Myocyte (in vitro differentiated cells): ENCODE results near the gene TEAD1. TPM values are rescaled to one million over a fixed set of nuclear protein-coding genes. Genes with fewer than 3 reads are reported as not detected.

ENCODE experiments used
- DNase-seq: peaks from one replicate; pipeline ENCODE4 v3.0.0-alpha.2; 2012; ENCODE audit warnings: low read depth
- total RNA-seq: library from RNA; depleted of rRNA; stranded (reverse); fragments of >200 nt; gene quantifications from 2 replicates; pipeline ENCODE4 v1.2.3, GENCODE V29; 2014

The TEAD1 gene
- total RNA-seq, 1 donor from 2014 or later = 136 TPM

DNA sequence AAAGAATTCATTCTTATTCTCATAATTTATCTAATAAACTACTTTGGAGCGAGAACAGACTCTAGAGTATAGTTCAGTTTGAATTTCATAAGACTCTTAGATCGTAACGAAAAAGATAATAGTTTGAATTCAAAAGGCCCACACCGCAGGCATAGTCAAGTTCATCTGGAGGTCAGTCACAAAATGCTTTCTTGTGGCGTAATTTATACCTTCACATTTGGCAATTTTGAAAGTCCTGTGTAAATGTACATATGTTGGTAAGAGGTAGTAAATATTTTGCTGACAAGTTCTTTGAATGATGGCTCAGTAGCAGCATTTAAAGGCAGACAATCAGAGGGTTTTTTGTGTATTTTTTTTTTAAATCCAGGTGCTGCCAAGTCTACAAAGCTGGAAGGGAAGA, 88.1 kb downstream of the TEAD1 start:
- DNase-seq = no peak

DNA sequence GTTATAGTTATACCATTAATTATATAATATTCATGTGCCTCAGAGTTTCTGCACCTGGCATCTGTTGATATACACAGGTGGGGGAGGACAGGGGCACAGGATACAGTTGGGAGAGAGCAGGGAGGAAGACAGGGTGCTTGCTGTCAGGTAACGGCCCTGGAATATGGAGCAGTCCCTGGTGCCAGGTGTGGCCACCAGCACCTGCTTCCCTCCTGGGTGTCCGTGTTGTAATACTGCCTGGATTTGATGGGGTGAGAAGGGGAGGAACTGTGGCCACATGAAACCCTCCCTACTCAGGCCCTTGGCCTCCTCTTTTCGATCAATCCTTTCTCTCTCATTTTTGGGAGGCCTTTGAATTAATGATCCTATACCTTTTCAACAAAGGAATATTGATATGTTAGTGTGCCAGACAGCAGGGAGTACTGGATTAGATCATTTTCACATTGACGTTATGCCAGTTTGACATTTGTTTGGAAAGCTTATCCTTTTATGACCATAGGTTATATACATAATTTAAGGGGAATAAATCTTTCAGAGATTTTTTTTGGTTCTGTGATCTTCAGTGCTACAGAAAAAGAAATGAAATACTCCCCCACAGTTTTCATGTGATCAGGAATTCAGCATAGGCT, 88.6 kb downstream of the TEAD1 start:
- no peak for DNase-seq

DNA sequence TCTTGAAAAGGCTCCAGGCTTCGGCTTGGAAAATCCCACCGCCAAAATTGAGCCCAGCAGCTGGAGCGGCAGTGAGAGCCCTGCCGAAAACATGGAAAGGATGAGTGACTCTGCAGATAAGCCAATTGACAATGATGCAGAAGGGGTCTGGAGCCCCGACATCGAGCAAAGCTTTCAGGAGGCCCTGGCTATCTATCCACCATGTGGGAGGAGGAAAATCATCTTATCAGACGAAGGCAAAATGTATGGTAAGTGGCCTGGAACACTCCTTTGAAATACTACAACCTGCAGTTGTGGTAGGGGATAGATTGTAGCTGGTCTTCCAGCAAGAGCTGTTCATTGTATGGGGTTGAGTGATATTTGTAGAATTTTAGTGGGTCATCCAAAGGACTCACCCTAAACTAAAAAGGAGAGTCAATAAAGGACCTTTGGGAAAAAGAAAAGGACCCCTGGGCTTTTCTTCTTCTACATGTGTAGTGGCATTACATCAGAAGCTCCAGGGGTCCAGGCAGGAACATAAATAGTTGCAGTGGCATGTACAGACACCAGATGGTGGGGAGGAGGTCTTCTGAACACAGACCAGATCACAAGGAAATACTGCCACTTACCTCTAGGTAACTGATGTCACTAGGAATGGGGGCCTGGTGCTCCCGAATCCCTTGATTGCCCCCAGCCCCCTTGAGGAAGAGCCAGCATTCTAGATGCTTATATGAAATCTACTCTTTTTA, 90.1 kb downstream of the TEAD1 start:
- DNase-seq = no peak

DNA sequence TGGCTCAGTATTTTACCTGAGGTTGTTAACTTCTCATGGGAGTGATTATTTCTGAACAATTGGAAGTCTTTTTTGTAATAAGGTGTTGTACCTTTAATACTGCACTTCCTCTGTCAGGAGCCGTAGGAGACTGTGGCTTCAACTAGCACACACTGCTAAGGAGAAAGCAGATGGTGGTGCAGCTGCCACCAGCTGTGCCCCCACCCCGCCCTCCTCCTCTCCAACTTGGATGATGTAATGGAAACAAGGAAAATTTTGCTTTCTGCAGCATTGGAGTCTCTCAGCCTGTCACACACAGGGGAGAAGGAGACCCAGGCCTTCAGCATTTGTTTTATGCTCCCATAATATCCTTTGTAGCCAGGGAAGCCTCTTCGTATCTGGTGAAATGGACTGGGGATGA, 91.2 kb downstream of the TEAD1 start:
- DNase-seq = peak; percentile 87

DNA sequence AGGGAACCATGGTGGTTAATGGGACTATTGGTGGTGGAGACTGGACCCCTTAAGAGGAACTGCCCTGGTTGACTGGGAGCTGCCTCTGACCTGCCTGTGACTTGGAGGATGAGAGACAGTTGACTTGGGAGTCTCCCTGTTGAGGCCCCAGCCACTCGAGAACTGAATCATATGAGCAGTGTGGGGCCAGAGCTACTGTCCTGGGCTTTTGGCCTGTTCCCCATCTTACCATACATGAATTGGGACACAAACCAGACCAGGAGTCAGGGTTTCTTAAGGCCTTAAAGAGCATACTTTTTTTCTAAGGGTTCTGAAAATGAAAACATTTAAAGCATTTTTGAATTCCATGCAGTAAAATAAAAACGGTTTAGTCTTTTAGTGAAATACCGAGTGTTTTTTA, 92.8 kb downstream of the TEAD1 start:
- peak; percentile 53 for DNase-seq

DNA sequence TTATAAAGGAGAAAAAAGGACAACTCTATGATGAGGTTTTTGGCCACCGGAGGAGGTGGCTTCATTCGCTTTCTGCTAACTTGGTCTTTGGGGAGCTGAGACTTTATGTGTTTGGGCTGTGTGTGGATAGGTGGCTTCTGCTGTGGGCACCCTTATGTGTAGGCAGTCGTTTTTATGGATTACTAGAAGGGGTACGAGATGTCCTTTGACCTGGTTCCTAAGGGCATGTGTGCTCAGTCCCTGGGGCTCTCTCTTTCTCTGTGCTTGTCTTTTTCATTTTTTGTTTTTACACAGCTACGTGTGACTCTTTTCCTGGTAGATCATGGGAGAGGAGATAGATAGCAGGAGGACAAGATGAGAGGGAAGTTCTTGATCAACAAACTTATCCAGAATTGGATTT, 93.4 kb downstream of the TEAD1 start:
- DNase-seq = no peak

DNA sequence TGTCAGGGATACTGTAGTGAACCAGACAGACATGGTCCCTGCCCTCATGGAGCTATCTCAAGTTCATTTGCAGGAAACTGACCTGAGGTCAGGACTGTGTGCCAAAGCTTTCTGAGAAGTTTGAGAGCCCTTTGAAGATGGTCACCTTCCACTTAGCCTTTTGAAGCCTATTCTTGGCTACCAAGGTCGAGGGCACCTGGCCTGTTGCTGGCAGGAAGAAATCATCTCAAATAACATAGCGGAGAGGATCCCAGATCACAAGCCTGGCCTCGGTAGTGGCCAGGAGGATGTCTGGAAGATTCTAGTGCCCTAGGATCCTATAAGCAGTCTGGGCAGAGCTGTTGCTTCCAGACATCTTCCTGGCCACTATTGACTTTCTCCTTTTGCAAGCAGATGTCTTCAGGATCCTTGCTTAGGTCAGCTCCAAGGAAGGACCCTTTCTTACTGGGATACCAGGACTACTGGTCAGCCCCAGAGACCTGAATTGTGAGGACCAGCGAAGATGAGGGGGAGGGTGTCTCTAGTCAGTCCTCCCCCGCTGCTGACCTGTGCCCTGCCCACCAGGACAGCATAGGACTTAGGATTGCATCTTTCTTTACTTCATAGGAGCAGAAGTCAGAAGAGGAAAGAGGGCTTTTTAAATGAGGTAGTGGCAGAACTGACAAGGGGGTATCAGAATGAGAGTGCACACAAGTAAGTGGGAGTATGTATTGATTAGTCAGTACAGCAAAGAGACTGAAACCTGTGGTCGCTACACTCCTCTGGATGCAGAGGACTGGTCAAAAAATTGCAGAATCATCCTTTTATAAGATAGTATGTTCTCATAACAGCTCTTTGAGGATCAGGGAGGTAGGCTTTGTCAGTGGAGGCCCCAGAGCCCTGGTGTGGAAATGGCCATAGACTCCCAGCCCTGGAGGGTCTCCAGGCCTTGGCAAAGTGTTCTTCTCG, 94.8 kb downstream of the TEAD1 start:
- DNase-seq = no peak

DNA sequence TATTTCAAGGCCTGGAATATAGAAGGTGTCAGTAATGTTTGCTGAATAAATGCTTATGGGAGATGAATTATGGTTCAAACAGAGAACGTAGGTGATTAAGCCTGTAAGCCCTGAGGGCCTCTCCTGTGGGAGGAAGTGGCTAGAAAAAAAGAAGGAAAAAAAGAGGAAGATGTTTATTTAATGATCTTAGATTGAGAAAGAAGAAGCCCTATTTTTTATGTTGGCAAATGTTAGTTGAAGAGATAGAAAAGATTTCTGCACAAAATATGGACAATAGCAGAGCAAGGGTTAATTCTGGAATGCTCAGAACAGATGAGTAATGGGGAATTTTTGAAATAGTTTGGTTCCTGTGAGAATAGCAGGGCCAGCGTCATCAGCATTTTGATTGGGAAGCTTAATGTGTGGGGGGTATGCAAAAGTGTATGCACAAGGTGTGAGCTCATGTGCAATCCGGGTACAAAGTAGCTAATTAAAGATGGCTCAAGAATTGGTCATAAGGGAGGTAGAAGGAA, 95.7 kb downstream of the TEAD1 start:
- DNase-seq = no peak

DNA sequence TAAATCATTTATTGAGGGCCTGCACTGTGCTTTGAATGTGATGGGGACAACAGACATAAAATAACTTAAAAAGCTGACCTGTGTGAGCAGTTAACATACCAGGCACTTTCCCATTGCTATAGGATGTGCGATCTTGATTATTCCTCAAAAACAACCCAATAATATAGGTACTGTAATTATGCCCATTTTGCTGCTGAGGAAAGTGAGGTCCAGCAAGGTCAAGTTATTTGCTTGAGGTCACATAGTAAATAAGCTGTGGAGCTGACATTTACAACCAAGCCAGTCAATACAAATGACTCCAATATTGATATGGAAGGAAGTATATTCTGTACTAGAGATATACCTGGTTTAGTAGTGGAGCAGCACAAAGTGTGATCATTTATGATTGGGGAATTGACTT, 96.2 kb downstream of the TEAD1 start:
- DNase-seq = no peak

DNA sequence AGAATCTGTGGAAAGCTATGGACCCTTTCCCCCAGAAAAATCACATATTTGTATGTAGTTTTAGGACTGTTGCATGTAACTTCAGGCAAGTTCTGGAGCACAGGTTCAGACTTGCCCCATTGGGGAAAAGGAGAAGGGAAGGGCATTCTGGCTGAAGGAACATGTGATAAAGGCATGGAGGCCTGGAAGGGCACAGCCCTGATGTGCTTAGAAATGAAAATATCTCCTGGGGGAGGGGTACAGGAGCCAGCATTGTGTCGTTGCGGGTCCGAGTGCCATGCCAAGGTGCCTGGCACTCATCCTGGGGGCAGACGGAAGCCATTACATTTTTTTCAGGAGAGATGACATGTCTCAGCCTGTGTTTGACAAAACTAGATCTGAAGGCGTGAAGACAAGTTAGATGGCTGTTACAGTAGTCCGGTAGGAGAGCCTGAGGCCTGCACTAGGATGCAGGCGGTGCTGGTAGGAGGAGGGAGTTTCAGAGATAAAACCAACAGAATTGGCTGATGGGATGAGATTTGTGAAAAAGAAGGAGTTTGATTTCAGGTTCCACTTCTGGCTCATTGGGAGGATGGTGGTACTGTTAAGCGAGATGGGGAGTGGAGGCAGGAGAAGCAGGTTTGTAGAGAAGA, 96.9 kb downstream of the TEAD1 start:
- no peak for DNase-seq

DNA sequence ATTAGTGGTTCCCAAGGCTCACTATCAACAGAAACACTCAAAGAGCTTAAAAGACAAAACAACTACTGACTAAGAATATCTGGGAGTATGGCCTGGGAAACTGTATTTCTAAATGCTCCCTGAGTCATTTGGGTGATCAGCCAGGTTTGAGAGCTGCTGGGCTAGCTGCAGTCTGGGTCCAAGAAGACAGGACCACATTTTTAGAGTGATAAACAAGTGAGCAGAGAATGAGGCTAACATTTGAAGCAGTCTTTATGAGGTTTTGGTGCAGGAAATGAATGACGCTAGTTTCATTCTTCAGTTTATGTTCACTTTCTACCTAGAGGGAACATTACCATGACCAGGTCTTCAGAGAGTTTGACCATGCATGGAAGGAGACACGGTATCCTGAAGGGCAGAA, 97.7 kb downstream of the TEAD1 start:
- no peak for DNase-seq

DNA sequence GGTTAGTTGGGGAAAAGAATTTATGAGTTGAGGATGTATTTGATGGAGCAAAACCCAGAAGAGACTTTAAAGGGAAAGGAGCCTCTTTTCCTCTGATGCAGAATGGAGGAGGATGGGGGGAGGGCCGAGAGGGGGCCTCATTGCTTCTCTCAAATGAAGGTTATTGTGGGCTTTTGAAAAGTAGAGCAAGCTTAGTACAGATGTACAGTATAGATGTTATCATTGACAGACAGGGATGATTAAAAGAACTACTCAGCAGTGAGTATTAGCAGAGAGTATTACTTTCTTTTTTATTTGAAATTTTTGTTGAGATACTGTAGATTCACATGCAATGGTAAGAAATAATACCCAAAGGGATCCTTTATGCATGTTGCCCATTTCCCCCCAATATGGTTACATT, 98.1 kb downstream of the TEAD1 start:
- DNase-seq = no peak

DNA sequence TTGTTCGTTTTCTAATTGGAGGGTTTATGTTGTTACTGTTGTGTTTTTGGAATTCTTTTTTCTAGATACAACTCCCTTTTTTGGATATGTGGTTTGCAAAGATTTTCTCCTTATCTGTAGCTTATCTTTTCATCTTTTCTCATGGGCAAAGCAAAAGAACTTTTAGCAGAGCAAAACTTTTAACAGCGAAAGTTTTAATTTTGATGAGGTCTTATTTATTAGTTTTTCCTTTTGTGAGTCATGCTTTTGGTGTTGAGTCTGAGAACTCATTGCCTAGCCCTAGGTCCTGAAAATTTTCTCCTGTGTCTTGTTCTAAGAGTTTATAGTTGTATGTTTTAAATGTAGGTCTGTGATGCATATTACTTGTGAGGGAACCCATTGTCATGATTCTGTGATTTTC, 99.4 kb downstream of the TEAD1 start:
- no peak for DNase-seq

DNA sequence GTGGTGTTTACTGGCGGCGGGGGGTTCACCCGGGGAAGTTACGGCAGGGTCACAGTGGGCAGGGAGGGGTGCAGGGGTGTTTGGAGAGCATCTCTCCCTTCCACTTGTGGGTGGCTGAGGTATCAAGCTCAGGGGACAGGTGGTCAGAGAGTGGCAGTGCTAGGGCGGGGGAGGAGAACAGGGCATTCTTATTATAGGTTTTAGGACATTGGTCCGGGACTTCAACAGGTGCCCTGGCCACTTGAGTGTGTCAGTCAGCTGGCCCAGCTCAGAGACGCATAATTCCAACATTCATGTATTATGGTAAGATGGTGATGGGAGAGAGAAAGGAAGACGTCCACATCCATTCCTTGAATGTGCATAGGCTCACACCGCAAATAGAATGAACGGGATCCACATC, 101.7 kb downstream of the TEAD1 start:
- DNase-seq = peak; percentile 88

DNA sequence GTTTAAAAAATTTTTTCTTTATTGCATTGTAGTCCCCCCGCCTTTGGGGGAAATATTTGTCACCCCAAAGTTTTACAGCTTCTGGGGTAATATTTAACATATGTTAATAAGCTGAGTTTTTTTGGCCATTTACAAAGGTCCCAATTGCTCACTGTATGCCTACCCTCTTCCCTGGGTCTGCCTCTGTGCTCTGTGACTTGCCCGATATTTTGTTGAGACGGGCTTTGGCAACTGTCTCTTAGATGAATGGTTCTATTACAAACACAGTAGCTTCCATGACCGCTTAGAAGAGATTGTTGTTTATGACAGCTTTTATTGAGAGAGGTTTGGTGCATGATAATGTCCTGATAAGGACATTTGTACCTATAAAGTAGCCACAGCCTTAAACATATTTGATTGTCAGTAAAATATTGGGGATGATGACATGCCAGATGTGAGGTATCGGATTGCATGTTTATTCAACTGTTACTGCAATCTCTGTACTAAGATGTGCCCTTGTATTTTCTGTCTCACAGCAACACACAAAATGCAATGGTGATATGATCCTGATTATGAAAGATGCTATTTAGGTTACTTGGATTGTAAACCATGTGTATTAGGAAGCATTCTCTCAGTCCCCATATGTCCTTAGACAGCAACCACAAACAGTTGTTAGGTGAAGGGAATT, 103.1 kb downstream of the TEAD1 start:
- DNase-seq = peak; percentile 73

DNA sequence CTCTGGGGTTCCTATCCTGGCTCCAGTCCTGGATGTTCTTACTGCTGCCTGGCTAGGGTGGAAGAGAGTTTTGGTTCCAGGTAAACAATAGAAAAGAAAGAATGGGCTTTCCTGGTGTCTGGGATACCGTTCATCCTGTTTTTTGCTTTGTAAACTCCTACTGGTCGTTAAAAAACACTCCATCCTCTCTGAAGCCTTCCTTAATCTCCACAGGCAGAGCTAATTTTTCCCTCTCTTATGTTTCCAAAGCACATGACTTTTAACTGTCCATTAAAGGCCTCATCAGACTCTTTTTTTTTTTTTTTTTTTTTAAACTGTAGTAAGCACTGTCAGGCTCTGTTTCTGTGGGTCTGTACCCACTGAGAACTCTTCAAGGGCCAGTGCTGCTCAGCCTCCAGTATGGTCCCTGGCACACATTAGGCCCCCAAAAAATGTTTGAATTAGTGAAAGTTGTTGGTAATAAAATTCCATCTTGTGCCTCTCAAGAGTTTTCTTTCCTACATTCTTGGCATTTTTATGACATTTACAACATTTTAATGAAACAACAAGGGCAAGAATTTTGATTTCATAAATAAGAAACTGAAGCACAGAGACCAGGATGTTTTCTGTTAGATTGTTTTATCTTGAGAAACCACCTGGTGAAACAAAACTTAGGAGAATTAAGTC, 104.2 kb downstream of the TEAD1 start:
- DNase-seq = no peak

DNA sequence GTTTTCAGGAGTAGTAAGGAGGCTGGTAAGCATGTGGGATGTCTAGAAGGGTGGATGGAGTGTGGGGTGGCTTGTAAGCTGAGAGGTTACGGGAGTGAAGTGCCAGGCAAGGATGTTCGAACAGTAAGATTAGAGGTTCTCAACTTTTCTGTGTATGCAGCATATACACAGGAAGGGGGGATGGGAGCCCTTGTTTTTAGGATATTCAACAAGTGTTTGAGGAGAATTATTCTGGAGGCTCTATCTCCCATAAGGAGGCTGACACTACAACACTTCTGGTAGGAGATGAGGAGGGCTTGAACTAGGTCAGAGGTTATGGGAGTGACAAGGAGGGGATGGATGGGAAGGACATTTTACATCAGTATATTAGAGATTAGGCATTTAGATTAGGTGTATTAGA, 109.5 kb downstream of the TEAD1 start:
- no peak for DNase-seq

DNA sequence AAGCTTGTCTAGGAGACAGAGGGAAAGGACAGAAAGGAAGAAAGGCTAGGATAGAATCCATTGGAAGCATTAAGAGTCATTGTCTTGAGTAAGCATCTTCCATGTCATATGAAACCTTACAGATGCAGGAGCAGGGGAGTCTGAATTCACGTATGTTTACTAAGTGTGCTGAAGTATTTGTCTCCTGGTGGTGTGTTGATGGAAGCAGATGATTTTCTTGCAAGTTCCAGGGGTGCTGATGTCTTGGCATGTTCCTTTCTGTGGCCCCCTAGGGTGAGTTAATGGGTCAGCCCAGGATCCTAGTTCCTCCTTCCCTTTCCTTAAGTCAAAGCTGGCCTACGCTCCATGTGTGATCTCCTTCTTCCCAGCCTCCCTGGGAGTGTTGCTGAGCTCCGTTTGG, 110.2 kb downstream of the TEAD1 start:
- DNase-seq = no peak

DNA sequence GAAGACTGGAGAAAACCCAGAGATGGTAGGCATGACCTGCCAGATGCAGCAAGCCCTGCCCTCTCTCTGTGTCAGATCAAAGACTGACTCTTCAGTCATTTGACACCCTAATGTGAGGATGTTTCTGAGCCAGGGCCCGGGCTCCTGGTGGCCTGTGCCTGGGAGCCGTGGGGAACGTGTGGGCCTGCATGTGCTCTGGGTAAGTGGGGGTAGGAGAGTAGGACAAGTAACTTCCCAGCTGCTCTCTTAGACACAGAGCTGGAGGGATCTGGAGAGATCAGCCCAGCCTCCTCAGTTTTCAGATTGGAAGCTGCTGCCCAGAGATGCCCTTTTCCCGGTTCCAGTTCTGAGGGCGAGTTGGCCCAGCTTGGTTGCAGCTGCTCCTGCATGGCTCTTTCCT, 110.8 kb downstream of the TEAD1 start:
- DNase-seq = peak; percentile 76

DNA sequence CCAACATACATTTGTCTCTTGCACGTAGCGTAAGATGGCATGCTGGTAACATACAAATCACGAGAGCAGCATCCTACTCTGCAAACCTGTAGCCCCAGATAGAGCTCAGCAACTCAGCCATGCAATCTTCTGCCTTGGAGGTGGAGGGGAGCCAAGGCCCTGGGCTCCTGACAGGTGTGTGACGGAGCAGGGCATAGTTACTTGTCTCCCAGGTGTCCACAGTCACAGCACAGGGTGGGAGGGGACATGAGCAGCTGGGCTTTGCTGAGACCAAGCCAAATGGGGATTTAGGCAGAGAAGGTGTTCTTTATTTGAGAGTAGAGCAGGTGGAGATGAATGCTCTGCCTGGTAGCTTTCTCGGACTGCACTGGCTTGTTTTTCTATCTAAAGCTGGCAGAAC, 111.7 kb downstream of the TEAD1 start:
- no peak for DNase-seq
